SK-N-SH treated with all-trans-retinoic acid at 6 μM for 48 hours (cell line): Measurements from ENCODE around the gene FAM111B.
"Not testable (repeated sequence)": the region's sequence is repeated elsewhere in the genome, so short reads cannot be mapped to it uniquely, and the experiment has no call there.

Experiments
- ARNTL ChIP-seq: fragments of 450-650 bp; formaldehyde crosslinking; IDR thresholded peaks from 2 replicates; pipeline ENCODE4 v1.5.0; 2020; ENCODE audit warnings: low read depth, mild to moderate bottlenecking, moderate library complexity, borderline replicate concordance
- BACH2 ChIP-seq: fragments of 250-450 bp; sonication (Bioruptor Pico); IDR thresholded peaks from 2 replicates; pipeline ENCODE4 v1.9.0; 2021; ENCODE audit warnings: mild to moderate bottlenecking, borderline replicate concordance
- CREB5 ChIP-seq: fragments of 250-450 bp; sonication (Bioruptor Pico); IDR thresholded peaks from 2 replicates; pipeline ENCODE4 v1.5.1; 2020; ENCODE audit warnings: low read depth, mild to moderate bottlenecking, moderate library complexity
- CSRNP3 ChIP-seq: fragments of 250-450 bp; sonication (Bioruptor Pico); IDR thresholded peaks from 2 replicates; pipeline ENCODE4 v1.5.1; 2021; ENCODE audit warnings: mild to moderate bottlenecking, moderate library complexity
- ESRRG ChIP-seq: fragments of 250-450 bp; sonication (Bioruptor Pico); IDR thresholded peaks from 2 replicates; pipeline ENCODE4 v1.6.1; 2021; ENCODE audit warnings: mild to moderate bottlenecking
- OSR1 ChIP-seq: fragments of 250-450 bp; sonication (Bioruptor Pico); IDR thresholded peaks from 2 replicates; pipeline ENCODE4 v1.8.0; 2022; ENCODE audit warnings: moderate library complexity, mild to moderate bottlenecking, inconsistent platforms
- POU6F1 ChIP-seq: fragments of 250-450 bp; sonication (Bioruptor Pico); IDR thresholded peaks from 2 replicates; pipeline ENCODE4 v1.8.0; 2021; ENCODE audit warnings: low read depth, mild to moderate bottlenecking, moderate library complexity, borderline replicate concordance
- RARB ChIP-seq: fragments of 250-450 bp; sonication (Bioruptor Pico); IDR thresholded peaks from 2 replicates; pipeline ENCODE4 v1.8.0; 2021; ENCODE audit warnings: mild to moderate bottlenecking, moderate library complexity
- TCF4 ChIP-seq: fragments of 250-450 bp; sonication (Bioruptor Pico); IDR thresholded peaks from 2 replicates; pipeline ENCODE4 v1.8.0; 2021; ENCODE audit warnings: mild to moderate bottlenecking, moderate library complexity, borderline replicate concordance
- TOX ChIP-seq: fragments of 250-450 bp; sonication (Bioruptor Pico); IDR thresholded peaks from 2 replicates; pipeline ENCODE4 v1.8.0; 2021; ENCODE audit warnings: mild to moderate bottlenecking, moderate library complexity, borderline replicate concordance
- TSHZ2 ChIP-seq: fragments of 250-450 bp; sonication (Bioruptor Pico); IDR thresholded peaks from 2 replicates; pipeline ENCODE4 v1.5.0; 2020; ENCODE audit warnings: mild to moderate bottlenecking, moderate library complexity
- ZFP30 ChIP-seq: fragments of 450-650 bp; formaldehyde crosslinking; IDR thresholded peaks from 2 replicates; pipeline ENCODE4 v1.5.0; 2022; ENCODE audit warnings: mild to moderate bottlenecking, moderate library complexity
- ZNF70 ChIP-seq: fragments of 450-650 bp; formaldehyde crosslinking; IDR thresholded peaks from 2 replicates; pipeline ENCODE4 v1.5.0; 2020; ENCODE audit warnings: mild to moderate bottlenecking, moderate library complexity
- ZNF8 ChIP-seq: fragments of 450-650 bp; formaldehyde crosslinking; IDR thresholded peaks from 2 replicates; pipeline ENCODE4 v1.5.0; 2020; ENCODE audit warnings: mild to moderate bottlenecking, moderate library complexity

- not testable (repeated sequence) for TF ChIP-seq RARB (CRISPR knock-in tag); ZNF8; ARNTL; CSRNP3; ZFP30 (CRISPR knock-in tag); ZNF70 (CRISPR knock-in tag); POU6F1 (CRISPR knock-in tag); TSHZ2; OSR1 (CRISPR knock-in tag); BACH2 (CRISPR knock-in tag); ESRRG (CRISPR knock-in tag); CREB5; TCF4 (CRISPR knock-in tag); TOX (CRISPR knock-in tag)
Measured at GRCh38 chr11:59136551-59136950, 29.5 kb downstream of the FAM111B start.
